Right lung (tissue), 10 donors: ENCODE data around the gene CNPY2. TPM values are rescaled to one million over a fixed set of nuclear protein-coding genes. Genes with fewer than 3 reads are reported as not detected.
A peak's percentile ranks its signal among the peaks of the same experiment; 100 is the strongest.
"Not testable (repeated sequence)": the region's sequence is repeated elsewhere in the genome, so short reads cannot be mapped to it uniquely, and the experiment has no call there.

ENCODE experiments used
- DNase-seq, 2 donors: peaks; one replicate each; pipeline ENCODE4 v3.0.0-alpha.2; 2013
- long read RNA-seq, 8 donors: transcript quantifications; one replicate each; lab custom pipeline, GENCODE V29; 2026
- polyA plus RNA-seq, 5 donors: library from polyadenylated mRNA; unstranded; fragments of 120-200 nt; gene quantifications; one replicate each; pipeline versions ENCODE4 v1.2.1 to v1.2.3, GENCODE V29; 2013; ENCODE audit warnings: inconsistent platforms in 1 of 5, low replicate concordance in 1 of 5; ENCODE audit not compliant: insufficient read length in 5 of 5, insufficient read depth in 1 of 5

The CNPY2 gene
- polyA plus RNA-seq: 100 to 1,000 TPM; 128 to 155 (median 136) TPM
- long read RNA-seq, donor 1, transcript CNPY2-202 (2 exons, 670 nt): minor isoform, 5 of 128 reads
- long read RNA-seq, donor 1, transcript CNPY2-201 (6 exons, 1,214 nt): major isoform, 61 of 128 reads
- long read RNA-seq, donor 1, transcript CNPY2-204 (3 exons, 984 nt): minor isoform, 16 of 128 reads
- long read RNA-seq, donor 1, transcript CNPY2-206 (3 exons, 817 nt): minor isoform, 22 of 128 reads
- long read RNA-seq, donor 1, partial matches to known transcripts: 24 of 128 reads
- long read RNA-seq, donor 1, other reads (novel, unspliced or antisense): 0 of 128 reads
- long read RNA-seq, donor 2, transcript CNPY2-201 (6 exons, 1,214 nt): major isoform, 34 of 51 reads
- long read RNA-seq, donor 2, transcript CNPY2-206 (3 exons, 817 nt): minor isoform, 11 of 51 reads
- long read RNA-seq, donor 2, partial matches to known transcripts: 5 of 51 reads
- long read RNA-seq, donor 2, other reads (novel, unspliced or antisense): 0 of 51 reads
- long read RNA-seq, donor 3, transcript CNPY2-201 (6 exons, 1,214 nt): major isoform, 63 of 112 reads
- long read RNA-seq, donor 3, transcript CNPY2-206 (3 exons, 817 nt): minor isoform, 14 of 112 reads
- long read RNA-seq, donor 3, transcript CNPY2-204 (3 exons, 984 nt): minor isoform, 12 of 112 reads
- long read RNA-seq, donor 3, partial matches to known transcripts: 18 of 112 reads
- long read RNA-seq, donor 3, other reads (novel, unspliced or antisense): 0 of 112 reads
- long read RNA-seq, donor 4, transcript CNPY2-202 (2 exons, 670 nt): minor isoform, 5 of 63 reads
- long read RNA-seq, donor 4, transcript CNPY2-201 (6 exons, 1,214 nt): major isoform, 38 of 63 reads
- long read RNA-seq, donor 4, transcript CNPY2-206 (3 exons, 817 nt): minor isoform, 5 of 63 reads
- long read RNA-seq, donor 4, transcript CNPY2-204 (3 exons, 984 nt): minor isoform, 6 of 63 reads
- long read RNA-seq, donor 4, partial matches to known transcripts: 6 of 63 reads
- long read RNA-seq, donor 4, other reads (novel, unspliced or antisense): 0 of 63 reads
- long read RNA-seq, donor 5, transcript CNPY2-202 (2 exons, 670 nt): minor isoform, 7 of 148 reads
- long read RNA-seq, donor 5, transcript CNPY2-204 (3 exons, 984 nt): minor isoform, 11 of 148 reads
- long read RNA-seq, donor 5, transcript CNPY2-201 (6 exons, 1,214 nt): major isoform, 82 of 148 reads
- long read RNA-seq, donor 5, transcript CNPY2-206 (3 exons, 817 nt): minor isoform, 34 of 148 reads
- long read RNA-seq, donor 5, partial matches to known transcripts: 12 of 148 reads
- long read RNA-seq, donor 5, other reads (novel, unspliced or antisense): 0 of 148 reads
- long read RNA-seq, donor 6, transcript CNPY2-201 (6 exons, 1,214 nt): major isoform, 71 of 104 reads
- long read RNA-seq, donor 6, transcript CNPY2-206 (3 exons, 817 nt): minor isoform, 26 of 104 reads
- long read RNA-seq, donor 6, partial matches to known transcripts: 0 of 104 reads
- long read RNA-seq, donor 6, other reads (novel, unspliced or antisense): 0 of 104 reads
- long read RNA-seq, donor 7, transcript CNPY2-201 (6 exons, 1,214 nt): major isoform, 55 of 82 reads
- long read RNA-seq, donor 7, transcript CNPY2-206 (3 exons, 817 nt): minor isoform, 10 of 82 reads
- long read RNA-seq, donor 7, transcript CNPY2-204 (3 exons, 984 nt): minor isoform, 8 of 82 reads
- long read RNA-seq, donor 7, partial matches to known transcripts: 6 of 82 reads
- long read RNA-seq, donor 7, other reads (novel, unspliced or antisense): 0 of 82 reads
- long read RNA-seq, donor 8, transcript CNPY2-201 (6 exons, 1,214 nt): major isoform, 22 of 35 reads
- long read RNA-seq, donor 8, transcript CNPY2-206 (3 exons, 817 nt): minor isoform, 7 of 35 reads
- long read RNA-seq, donor 8, partial matches to known transcripts: 0 of 35 reads
- long read RNA-seq, donor 8, other reads (novel, unspliced or antisense): 0 of 35 reads

GRCh38 chr12:56315622-56316473 lies at the start of gene CNPY2:
Gene CNPY2 (minus strand): TSS chr12:56315988. CDS start chr12:56315217, 771 bp downstream.
- DNase-seq: peak; percentile 96 to 97

DNA sequence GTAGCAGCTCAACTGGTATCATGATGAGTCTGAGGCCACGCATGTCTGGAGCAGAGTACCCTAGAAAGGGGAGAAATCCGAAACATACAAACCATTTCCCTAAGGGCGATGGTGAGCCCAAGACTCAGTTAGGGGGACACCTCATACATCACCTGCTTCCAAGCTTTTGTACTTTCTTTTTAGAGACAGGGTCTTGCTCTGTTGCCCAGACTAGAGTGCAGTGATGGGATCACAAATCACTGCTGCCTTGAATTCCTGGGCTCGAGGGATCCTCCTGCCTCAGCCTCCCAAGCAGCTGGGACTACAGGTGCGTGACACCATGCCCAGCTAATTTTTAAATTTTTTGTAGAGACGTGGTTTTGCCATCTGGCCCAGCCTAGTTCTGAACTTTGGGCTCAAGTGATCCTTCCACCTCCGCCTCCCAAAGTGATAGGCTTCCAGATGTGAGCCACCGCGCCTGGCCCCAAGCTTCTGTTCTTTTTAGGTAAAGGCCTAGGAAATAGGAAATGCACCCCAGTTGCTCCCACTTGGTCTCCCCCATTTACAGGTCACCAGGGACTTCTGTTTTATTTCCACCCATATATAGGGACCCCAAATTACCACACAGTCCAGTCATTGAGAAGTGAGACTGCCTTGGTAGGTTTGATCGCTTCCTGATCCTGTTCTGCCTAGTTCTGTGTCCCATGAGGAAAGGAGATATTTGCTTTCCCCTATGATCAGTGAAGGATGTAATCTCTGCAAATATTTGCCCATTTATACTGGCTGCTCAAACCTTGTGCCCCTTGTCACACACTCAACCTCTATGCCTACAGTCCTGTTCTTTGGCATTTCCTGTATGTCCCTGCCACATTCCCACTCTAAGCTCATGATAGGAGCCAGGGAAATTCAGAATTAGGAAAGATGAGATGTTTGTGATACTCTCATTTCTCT lies 46.6 kb upstream of the CNPY2 start, which contains the start of gene APOF:
APOF (minus strand) TSS at position 728 of the 930 bp plus-strand sequence; CDS start at position 616, 112 bp downstream.
- DNase-seq: no peak

DNA sequence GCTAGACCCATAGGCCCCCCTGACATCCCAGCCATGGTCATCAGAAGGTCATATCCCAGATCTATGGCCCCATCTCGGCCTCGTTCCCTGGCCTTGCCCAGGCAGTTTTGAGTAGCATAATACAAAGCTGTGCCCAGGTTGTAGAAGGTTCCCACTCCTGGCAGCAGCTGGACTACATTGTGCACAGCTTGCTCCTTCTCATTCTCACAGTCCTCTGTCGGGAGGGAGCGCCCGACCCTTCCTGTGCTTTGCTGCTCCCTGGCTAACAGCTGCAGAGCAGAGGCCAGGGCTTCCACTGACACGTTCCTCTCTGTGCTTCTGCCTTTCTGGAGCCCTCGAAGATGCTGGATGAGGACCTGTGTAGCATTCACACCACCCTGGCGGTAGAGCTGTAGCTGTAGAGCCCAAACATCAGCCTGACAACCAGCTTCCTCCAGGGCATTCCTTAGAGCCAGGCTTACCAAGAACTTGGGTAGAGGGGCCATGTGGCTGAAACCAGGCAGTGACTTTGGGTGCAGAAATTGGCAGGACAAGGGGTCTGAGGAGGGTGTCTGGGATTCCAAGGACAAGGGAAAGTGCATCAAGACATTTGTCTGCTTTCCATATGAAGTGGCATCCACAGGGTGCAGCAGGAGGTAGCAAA lies 45.8 kb upstream of the CNPY2 start:
- no peak for DNase-seq

DNA sequence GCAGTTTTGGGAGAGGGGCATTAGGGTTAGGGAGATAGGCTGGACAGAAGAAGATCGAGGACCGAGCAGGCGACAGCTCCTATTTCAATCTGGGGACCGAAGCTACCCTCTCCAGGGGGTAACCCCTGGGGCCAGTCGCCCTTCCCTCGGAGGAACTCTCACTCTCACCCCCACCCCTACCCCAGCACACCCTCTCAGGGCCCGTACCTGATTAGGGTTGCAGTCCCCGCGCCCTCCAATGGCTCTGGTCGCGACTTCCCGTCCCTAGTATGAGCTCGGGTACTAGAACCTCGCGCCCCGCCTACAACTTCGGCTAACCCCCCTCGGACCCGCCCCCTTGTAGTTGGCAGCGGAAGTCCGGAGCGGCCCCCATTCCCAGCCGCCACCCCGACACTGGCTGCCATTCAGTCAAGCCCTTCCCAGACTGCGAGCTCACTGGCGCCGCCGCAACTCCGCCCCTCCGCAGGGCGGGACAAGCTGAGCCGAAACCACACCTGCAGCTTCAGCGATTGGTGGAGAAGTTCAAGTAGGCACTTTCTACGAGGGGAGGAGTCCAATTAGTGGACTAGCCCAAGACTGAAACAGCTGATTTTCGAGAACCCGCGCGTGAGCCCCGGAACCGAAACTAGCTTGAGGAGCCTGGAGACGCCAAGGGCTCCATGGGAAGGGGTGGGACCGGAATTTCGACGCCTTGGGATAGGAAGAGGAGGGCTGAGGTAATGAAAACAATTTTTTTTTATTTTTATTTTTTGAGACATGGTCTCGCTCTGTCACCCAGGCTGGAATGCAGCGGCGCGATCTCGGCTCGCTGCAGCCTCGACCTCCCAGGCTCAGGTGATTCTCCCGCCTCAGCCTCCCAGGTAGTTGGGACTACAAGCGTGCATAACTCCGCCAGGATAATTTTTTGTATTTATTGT lies 44.3 kb upstream of the CNPY2 start, which contains the start of gene STAT2:
STAT2 (minus strand) TSS at position 257 of the 917 bp plus-strand sequence. CDS start 3,536 bp downstream, outside the sequence.
- peak; percentile 99 to 100 for DNase-seq

DNA sequence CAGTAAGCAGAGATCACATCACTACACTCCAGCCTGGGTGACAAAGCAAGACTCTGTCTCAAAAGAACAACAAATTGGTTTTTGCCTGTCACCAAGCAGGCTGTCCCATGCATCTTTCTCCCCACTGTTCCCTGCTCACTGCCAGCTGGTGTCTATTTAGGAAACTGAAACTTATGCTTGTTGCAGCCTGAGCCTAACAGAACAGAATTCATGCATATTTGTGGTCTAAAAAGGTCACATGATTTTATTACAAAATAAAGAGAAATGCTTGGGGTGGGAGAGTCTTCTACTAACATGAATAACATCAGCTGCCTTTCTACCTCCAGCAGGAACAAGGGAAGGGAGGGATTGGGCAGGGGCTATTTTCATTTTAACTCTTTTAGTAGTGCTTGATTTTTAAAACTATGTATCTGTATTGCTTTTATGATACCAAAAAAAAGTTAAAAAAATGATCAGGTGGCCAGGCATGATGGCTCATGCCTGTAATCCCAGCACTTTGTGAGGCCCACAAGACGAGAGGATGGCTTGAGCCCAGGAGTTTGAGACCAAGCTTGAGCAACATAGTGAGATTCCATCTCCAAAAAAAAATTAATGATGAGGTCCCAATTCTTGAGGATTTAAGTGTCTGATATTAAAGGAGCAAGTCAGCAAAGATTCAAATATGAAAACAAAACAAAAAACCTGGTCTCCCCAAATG lies 43.2 kb upstream of the CNPY2 start:
- peak in 1 of 2 donors; percentile 24 for DNase-seq

- DNase-seq: no peak
Measured at GRCh38 chr12:56351325-56351724, 35.5 kb upstream of the CNPY2 start.

- no peak for DNase-seq
Measured at GRCh38 chr12:56350662-56351061, 34.9 kb upstream of the CNPY2 start.

- no peak for DNase-seq
Measured at GRCh38 chr12:56348776-56349175, 33.0 kb upstream of the CNPY2 start.

- DNase-seq: not testable (repeated sequence)
Measured at GRCh38 chr12:56347255-56347654, 31.5 kb upstream of the CNPY2 start.

DNA sequence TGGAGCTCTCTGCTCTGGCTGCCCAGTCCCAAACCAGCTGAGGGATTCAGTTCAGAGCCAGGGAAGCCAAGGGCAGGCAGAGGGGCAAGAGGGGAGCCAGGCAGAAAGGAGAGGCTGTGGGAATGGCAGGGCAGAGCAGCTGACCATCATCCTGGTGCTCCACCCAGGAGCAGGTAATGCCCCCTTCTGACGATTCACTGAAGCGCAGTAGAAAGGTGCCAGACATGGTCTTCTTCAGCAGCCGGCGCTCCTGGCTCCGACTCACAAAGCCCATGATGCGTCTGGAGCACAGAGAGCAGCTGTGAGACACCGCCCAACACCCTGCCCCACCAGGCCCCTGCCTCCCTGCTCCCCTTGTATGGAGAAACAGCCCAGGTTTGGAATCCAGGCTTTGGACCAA lies 30.9 kb upstream of the CNPY2 start:
- no peak for DNase-seq

DNA sequence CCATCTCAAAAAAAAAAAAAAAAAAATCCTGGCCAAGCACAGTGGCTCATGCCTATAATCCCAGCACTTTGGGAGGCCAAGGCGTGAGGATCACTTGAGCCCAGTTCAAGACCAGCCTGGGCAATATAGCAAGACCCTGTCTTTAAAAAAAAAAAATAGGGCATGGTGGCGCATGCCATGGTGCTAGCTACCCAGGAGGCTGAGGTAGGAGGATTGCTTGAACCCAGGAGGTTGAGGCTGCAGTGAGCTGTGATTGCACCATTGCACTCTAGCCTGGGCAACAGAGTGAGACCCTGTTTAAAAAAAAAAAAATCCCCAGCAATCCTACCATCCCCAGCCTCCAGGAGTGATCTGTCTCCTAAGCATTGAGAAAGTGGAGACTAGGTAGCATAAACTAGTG lies 26.5 kb upstream of the CNPY2 start:
- DNase-seq: not testable (repeated sequence)

DNA sequence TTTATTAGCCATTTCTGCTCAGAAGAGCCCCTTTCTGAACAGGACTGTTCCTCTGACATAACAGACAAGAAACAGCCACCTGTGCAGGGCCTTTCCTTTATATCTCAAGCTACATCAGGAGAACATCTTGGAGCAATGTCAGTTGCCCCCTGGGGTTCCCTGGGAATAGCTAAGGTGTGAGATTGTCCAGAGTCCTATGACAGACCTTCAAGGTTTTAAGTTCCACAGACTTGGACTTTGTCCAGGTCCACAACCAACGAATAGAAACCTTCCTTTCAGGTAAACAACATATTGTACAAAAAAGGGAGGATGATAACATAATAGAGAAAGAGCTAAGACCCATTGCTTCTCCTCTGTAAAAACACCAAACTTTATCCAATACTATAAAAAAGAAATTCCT lies 25.8 kb upstream of the CNPY2 start:
- no peak for DNase-seq

GRCh38 chr12:56339158-56339422 lies 23.3 kb upstream of the CNPY2 start:
- DNase-seq: no peak

GRCh38 chr12:56338308-56339157 lies 22.7 kb upstream of the CNPY2 start, which contains the start of gene IL23A:
Gene IL23A (plus strand): TSS chr12:56338884. CDS start chr12:56339045, 161 bp downstream.
- DNase-seq: no peak
